H1 (cell line): ENCODE results near the gene CYB5R3. TPM values are rescaled to one million over a fixed set of nuclear protein-coding genes. Genes with fewer than 3 reads are reported as not detected.

Experiments used
- ATF3 ChIP-seq: IDR thresholded peaks from 2 replicates; pipeline ENCODE4 v1.6.1; 2011; ENCODE audit warnings: low read depth, mild to moderate bottlenecking, low read length; ENCODE audit not compliant: insufficient read depth
- BRCA1 ChIP-seq: IDR thresholded peaks from 2 replicates; pipeline ENCODE4 v1.6.1; 2012; ENCODE audit warnings: low read depth, low read length, improper control_type of control experiment
- CHD1 ChIP-seq: IDR thresholded peaks from 2 replicates; pipeline ENCODE4 v1.6.1; 2012; ENCODE audit warnings: low read depth, low read length, improper control_type of control experiment
- CHD7 ChIP-seq: fragments of 300-600 bp; sonication (generic); IDR thresholded peaks from 2 replicates; pipeline ENCODE4 v1.7.1; 2012; ENCODE audit warnings: low read length, moderate library complexity, mild to moderate bottlenecking, inconsistent platforms; ENCODE audit not compliant: insufficient replicate concordance
- CREB1 ChIP-seq: IDR thresholded peaks from 2 replicates; pipeline ENCODE4 v1.6.1; 2012; ENCODE audit warnings: inconsistent platforms
- EGR1 ChIP-seq: IDR thresholded peaks from 2 replicates; pipeline ENCODE4 v1.6.1; 2011; ENCODE audit warnings: low read depth, low read length, borderline replicate concordance
- JUND ChIP-seq: IDR thresholded peaks from 2 replicates; pipeline ENCODE4 v1.6.1; 2011; ENCODE audit warnings: mild to moderate bottlenecking, improper control_type of control experiment, low read length
- NANOG ChIP-seq: IDR thresholded peaks from 2 replicates; pipeline ENCODE4 v1.6.1; 2011; ENCODE audit warnings: low read length, low read depth, mild to moderate bottlenecking, inconsistent platforms; ENCODE audit not compliant: insufficient read depth, poor library complexity, severe bottlenecking
- NRF1 ChIP-seq: IDR thresholded peaks from 2 replicates; pipeline ENCODE4 v1.6.1; 2011; ENCODE audit warnings: mild to moderate bottlenecking, low read depth, low read length, improper control_type of control experiment
- RAD21 ChIP-seq, 2 experiments: IDR thresholded peaks in 1 of 2; conservative IDR thresholded peaks in 1 of 2; 2 replicates each; pipeline ENCODE4 v1.6.1; 2011; ENCODE audit warnings: low read depth in 2 of 2, low read length in 2 of 2, improper control_type of control experiment in 1 of 2, inconsistent platforms in 1 of 2, mild to moderate bottlenecking in 1 of 2, moderate library complexity in 1 of 2
- RFX5 ChIP-seq: IDR thresholded peaks from 2 replicates; pipeline ENCODE4 v1.6.1; 2011; ENCODE audit warnings: low read depth, low read length, improper control_type of control experiment, borderline replicate concordance
- SIX5 ChIP-seq: IDR thresholded peaks from 2 replicates; pipeline ENCODE4 v1.6.1; 2011; ENCODE audit warnings: mild to moderate bottlenecking, low read depth, low read length
- polyA plus RNA-seq, 7 experiments: library from polyadenylated mRNA; depleted of rRNA in 3 of 7; stranded (reverse) in 5 of 7; unstranded in 2 of 7; fragments of >200 nt in 5 of 7; fragments of 200-250 nt in 2 of 7; gene quantifications; 1 replicate in 5 of 7; 2 replicates in 1 of 7; 4 replicates in 1 of 7; pipeline versions ENCODE4 v1.2.1 to v1.2.3, GENCODE V29; 2011 to 2013; ENCODE audit warnings: missing spikeins in 2 of 7, mixed read lengths in 2 of 7
- total RNA-seq: library from RNA; stranded (reverse); fragmentation: NEBNext Ultra II Directional; extraction: Animal tissue kit (Norgen Biotek cat#: 25700); gene quantifications from 2 replicates; pipeline ENCODE4 v1.2.1, GENCODE V29; 2021

The CYB5R3 gene
- total and polyA plus RNA-seq, 2 of the 8 experiments (the other 6 are each of a cell fraction or from before 2014, with no cell fraction given) = 75.3 to 113 TPM

GRCh38 chr22:42656578-42656977, 7.4 kb upstream of the CYB5R3 start (continued):
- no peak for TF ChIP-seq CHD7
- no peak for TF ChIP-seq BRCA1
- no peak for TF ChIP-seq CHD1
- TF ChIP-seq SIX5 = no peak
- TF ChIP-seq CREB1 = no peak
- TF ChIP-seq EGR1 = no peak
- no peak for TF ChIP-seq NRF1
- no peak for TF ChIP-seq RAD21 (IDR thresholded peaks at IDR 0.05 in 1 of 2, conservative IDR thresholded peaks at IDR 0.05 in 1 of 2; ENCODE audit: low read depth in 2 of 2, low read length in 2 of 2)
- no peak for TF ChIP-seq ATF3
- TF ChIP-seq NANOG = no peak
- no peak for TF ChIP-seq JUND
- TF ChIP-seq RFX5 = no peak
